Measurements from ENCODE around the gene TMOD4.

Gene TMOD4

GRCh38 chr1:151175041-151175741 lies 590 bp downstream of the TMOD4 start:
- DNase-seq (ENCODE audit: low spot score), result no peak

- DNase-seq (ENCODE audit: low spot score), result no peak
Observed at GRCh38 chr1:151171190-151171589, 4.6 kb downstream of the TMOD4 start.

- DNase-seq (ENCODE audit: low spot score), result no peak
Observed at GRCh38 chr1:151167116-151167515, 8.7 kb downstream of the TMOD4 start.

DNA sequence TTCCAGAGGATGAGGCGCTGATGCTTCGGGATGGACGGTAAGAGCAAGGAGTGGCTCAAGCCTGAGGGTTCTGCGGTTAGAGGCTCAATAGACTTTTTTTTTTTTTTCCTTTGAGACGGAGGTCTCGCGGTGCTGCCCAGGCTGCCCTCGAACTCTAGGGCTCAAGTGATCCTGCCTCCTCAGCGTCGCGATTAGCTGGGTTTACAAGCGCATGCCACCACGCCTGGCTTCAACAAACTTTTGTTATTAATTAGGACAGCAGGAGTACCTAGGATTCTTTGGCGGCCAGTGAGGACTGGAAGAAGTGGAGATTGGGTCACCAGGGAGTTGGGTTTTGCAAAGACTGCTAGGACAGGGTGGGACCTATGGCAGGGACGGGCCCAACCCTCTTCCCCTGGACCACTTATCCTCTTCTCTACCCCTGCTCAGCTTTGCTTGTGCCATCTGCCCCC lies 9.2 kb downstream of the TMOD4 start:
- peak; percentile 57 for DNase-seq (ENCODE audit: low spot score)

DNA sequence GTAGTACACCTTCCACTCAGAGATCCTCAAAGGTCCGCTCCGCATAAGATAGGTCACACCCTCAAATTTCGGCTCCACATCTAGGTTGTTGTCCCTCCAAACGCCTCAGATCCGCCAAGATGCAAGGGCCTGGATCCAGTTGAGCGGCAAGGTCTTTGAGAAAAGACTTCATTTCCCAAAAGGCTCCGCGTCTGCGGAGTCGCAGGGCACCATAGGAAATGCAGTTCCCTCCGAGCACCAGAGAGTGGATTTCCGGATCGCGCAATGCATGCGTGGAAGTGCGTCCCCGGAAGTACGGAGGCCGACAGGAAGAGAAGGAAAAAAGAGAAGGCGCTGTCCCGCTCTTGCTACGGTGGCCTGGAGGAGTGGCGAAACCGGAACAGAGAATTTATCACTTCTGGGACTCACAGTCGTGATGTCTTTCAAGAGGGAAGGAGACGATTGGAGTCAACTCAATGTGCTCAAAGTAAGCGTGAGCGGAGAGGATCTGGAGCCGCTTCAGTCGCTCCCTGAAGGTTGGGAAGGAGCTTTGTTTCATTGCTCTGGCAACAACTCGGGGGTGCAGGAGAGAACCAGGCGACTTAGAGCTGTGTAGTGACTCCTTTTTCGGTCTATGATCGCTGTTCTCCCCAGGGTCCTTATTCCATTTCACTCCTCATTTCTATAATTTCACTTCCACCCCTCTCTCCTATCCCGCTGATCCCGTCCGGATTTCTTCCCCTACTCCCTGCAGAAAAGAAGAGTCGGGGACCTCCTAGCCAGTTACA lies 9.9 kb downstream of the TMOD4 start, which contains the start of the genes LYSMD1 and SCNM1:
Gene LYSMD1 (minus strand): TSS at position 165 of the 767 bp plus-strand sequence. CDS start 644 bp downstream, outside the sequence.
Gene SCNM1 (plus strand): TSS at position 407 of the 767 bp plus-strand sequence. CDS start 9 bp downstream, at position 416.
- peak; percentile 100 for DNase-seq (ENCODE audit: low spot score)

DNA sequence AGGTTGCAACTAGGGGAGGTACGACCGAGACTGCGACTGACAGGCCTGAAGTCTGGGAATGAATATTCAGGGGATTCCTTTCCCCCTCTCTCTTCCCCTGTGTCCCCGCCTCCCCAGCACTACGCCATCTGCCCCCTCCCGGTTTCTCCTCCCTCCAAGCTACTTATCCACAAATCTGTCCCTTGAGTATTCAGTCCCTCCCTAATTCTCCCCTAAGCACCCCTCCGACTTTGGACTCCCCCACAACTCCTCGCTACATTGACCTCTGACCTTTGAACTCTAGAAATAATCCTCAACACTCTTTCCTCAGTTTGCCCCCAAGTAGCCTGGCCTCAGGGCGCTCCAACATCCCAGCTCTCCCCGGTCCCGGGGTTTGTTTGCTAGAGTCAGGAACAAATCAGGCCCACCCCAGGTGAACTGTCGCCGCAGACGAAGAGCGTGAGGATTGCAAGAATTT lies 10.5 kb downstream of the TMOD4 start:
- peak; percentile 48 for DNase-seq (ENCODE audit: low spot score)

DNA sequence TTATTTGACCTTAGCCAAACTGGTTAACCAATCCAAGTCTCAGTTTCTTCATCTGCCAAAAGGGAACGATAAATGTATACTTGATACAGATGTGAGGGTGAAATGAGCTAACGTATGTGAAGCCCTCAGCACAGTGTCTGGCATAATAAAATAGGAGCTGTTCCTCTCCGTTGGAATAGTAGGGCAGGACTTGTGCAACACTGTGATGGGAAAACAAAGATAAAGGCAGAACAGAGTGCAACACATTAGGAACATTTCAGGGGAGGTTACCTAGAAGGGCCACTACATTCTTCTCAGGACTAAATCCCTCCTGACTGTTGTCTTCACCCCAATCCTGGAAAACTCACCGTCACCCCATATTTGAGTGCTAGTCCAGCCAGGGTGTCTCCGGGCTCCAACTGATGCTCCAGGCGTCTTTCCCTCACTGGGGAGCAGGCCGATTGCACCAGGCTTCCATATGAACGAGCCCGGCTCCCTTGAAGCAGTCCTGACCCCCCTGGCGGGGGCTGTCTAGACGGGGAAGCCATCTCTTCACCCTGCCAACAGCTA lies 11.0 kb downstream of the TMOD4 start:
- DNase-seq (ENCODE audit: low spot score), result no peak

DNA sequence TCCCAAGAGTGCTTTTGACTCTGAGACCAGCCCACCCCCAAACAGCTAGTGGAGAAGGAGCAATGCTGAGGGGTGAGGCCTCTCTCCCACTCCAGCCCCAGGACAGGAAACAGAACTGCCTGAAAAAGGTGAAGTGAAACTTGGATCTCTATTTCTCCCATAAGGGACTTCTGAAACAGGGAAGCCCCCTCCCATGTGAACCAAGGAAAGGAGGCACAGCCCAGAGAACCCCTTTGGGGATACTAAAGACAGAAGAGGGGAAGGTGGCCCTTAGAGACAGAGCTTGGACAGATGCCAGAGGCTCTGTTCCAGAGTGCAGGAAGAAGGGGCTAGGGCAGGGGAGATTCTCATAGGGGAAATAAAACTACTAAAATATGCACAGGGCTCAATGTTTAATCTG lies 16.4 kb downstream of the TMOD4 start:
- no peak for DNase-seq (ENCODE audit: low spot score)

GRCh38 chr1:151158751-151159251 lies 17.0 kb downstream of the TMOD4 start:
- DNase-seq (ENCODE audit: low spot score), result no peak

GRCh38 chr1:151158326-151158725 lies 17.5 kb downstream of the TMOD4 start:
- no peak for DNase-seq (ENCODE audit: low spot score)

DNA sequence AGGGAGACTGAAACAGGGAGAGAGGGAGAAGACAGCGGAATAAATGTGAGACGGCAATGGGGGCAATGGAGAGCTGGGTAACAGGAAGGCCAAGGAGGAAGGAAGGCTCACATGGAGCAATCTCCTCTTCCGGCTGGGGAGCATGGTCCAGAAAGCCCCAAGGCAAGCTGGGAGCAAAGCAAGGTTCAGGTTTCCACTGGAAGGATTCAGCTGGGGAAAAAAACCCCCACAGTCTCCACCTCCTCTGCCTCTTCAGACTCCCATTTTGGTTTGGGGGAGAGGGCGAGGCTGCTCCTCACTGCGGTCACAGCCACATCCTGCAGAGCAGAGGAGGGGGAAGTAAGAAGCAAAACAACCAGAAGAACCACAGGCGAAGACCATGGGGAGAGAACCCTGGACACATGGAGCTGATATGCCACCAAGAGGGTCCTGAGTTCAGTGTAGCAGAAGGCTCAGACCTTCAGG lies 18.7 kb downstream of the TMOD4 start:
- no peak for DNase-seq (ENCODE audit: low spot score)

- DNase-seq (ENCODE audit: low spot score), result no peak
Observed at GRCh38 chr1:151156515-151156819, 19.3 kb downstream of the TMOD4 start, which contains the start of gene TNFAIP8L2. Gene TNFAIP8L2 (plus strand): TSS chr1:151156649. CDS start chr1:151158698, 2,049 bp downstream.

GRCh38 chr1:151147665-151148064 lies 28.1 kb downstream of the TMOD4 start:
- DNase-seq (ENCODE audit: low spot score), result no peak

DNA sequence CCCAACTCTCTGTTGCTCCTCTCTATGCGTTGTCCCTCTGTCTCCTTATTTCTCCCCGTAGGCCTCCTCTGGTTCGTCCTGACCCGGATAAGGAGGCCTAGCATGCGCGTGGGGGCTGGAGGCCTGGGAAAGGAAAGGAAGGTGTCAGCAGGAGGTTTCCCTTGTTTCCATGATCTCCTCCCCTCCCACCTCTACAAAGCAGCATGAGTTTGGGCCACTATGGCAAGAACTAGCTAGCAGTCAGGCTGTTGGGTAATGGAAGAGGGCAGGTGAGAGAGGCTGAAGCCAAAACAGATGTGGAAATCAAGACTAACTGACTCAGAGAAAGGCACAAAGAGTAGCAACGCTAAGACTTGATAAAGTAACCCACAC lies 28.7 kb downstream of the TMOD4 start:
- no peak for DNase-seq (ENCODE audit: low spot score)

GRCh38 chr1:151146412-151147131 lies 29.2 kb downstream of the TMOD4 start, which contains the start of gene SEMA6C:
Gene SEMA6C (minus strand): TSS chr1:151146631. CDS start chr1:151142621, 4,010 bp downstream.
- DNase-seq (ENCODE audit: low spot score), result peak; percentile 83

- DNase-seq (ENCODE audit: low spot score), result no peak
Observed at GRCh38 chr1:151146072-151146411, 29.7 kb downstream of the TMOD4 start.

DNA sequence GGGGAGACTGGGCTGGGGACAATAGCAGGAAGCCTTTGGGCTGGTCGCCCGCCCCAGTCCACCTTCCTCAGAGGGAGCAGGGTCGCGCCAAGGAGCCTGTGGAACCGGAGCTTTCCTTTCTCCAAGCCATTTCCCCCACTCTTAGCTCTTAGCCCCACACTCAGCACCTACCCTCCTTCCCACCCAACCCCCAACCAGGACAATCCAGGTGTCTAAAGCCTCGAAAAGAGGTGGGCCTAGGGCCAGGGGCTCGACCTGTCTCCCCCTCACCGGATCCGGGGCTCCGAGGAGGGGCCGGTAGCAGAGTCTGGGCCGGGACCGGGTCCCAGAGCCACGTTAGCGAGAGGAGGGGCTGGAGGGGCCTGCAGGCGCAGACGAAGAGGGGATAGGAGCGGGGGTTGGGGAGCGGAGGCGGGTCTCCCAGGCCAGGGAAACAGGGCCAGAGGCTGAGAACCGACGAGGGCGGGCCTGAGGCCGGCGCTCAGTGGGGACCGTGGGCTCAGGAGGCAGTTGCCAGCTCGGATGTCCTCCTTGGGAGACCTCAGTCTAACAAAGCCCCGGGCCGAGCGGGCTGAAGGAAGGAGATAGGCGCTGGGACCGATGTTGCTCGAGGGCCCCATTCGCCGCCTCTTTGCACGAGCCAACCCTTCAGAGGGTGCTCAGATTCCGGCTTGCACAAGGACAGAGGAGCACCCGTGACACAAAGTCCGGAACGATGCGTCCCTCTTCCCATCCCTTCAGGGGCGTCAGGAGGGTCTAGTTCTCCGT lies 30.3 kb downstream of the TMOD4 start:
- no peak for DNase-seq (ENCODE audit: low spot score)

- DNase-seq (ENCODE audit: low spot score), result no peak
Observed at GRCh38 chr1:151144474-151145303, 31.1 kb downstream of the TMOD4 start.

- no peak for DNase-seq (ENCODE audit: low spot score)
Observed at GRCh38 chr1:151143986-151144385, 31.8 kb downstream of the TMOD4 start.

GRCh38 chr1:151143057-151143435 lies 32.7 kb downstream of the TMOD4 start:
- DNase-seq (ENCODE audit: low spot score), result no peak

All from COLO829 (cell line).